Ishikawa (cell line): ENCODE measurements around the gene TMEM119.

ENCODE experiments used
- CEBPB ChIP-seq: IDR thresholded peaks from 2 replicates; pipeline ENCODE4 v1.6.1; 2012
- CREB1 ChIP-seq: IDR thresholded peaks from 2 replicates; pipeline ENCODE4 v1.6.1; 2012; ENCODE audit warnings: low read depth
- EGR1 ChIP-seq: IDR thresholded peaks from 2 replicates; pipeline ENCODE4 v1.6.1; 2012
- EP300 ChIP-seq: IDR thresholded peaks from 2 replicates; pipeline ENCODE4 v1.6.1; 2012; ENCODE audit warnings: borderline replicate concordance
- FOXM1 ChIP-seq: IDR thresholded peaks from 2 replicates; pipeline ENCODE4 v1.6.1; 2012; ENCODE audit warnings: low read depth, borderline replicate concordance
- MAX ChIP-seq: IDR thresholded peaks from 2 replicates; pipeline ENCODE4 v1.6.1; 2012
- NFIC ChIP-seq: IDR thresholded peaks from 2 replicates; pipeline ENCODE4 v1.6.1; 2012
- RAD21 ChIP-seq: IDR thresholded peaks from 2 replicates; pipeline ENCODE4 v1.6.1; 2012; ENCODE audit warnings: low read depth
- TAF1 ChIP-seq: IDR thresholded peaks from 2 replicates; pipeline ENCODE4 v1.6.1; 2012; ENCODE audit warnings: low read depth, mild to moderate bottlenecking
- TCF12 ChIP-seq: IDR thresholded peaks from 2 replicates; pipeline ENCODE4 v1.6.1; 2012; ENCODE audit warnings: low read depth
- TEAD4 ChIP-seq: IDR thresholded peaks from 2 replicates; pipeline ENCODE4 v1.6.1; 2012
- USF1 ChIP-seq: IDR thresholded peaks from 2 replicates; pipeline ENCODE4 v1.6.1; 2012
- YY1 ChIP-seq: IDR thresholded peaks from 2 replicates; pipeline ENCODE4 v1.6.1; 2012; ENCODE audit warnings: low read depth
- ZBTB7A ChIP-seq: IDR thresholded peaks from 2 replicates; pipeline ENCODE4 v1.6.1; 2012; ENCODE audit warnings: low read depth
- TF ChIP-seq, protein P1 (sequence below): IDR thresholded peaks from 2 replicates; pipeline ENCODE4 v1.6.1; 2012; ENCODE audit warnings: low read depth, mild to moderate bottlenecking

TMEM119 gene, protein sequence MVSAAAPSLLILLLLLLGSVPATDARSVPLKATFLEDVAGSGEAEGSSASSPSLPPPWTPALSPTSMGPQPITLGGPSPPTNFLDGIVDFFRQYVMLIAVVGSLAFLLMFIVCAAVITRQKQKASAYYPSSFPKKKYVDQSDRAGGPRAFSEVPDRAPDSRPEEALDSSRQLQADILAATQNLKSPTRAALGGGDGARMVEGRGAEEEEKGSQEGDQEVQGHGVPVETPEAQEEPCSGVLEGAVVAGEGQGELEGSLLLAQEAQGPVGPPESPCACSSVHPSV

DNA sequence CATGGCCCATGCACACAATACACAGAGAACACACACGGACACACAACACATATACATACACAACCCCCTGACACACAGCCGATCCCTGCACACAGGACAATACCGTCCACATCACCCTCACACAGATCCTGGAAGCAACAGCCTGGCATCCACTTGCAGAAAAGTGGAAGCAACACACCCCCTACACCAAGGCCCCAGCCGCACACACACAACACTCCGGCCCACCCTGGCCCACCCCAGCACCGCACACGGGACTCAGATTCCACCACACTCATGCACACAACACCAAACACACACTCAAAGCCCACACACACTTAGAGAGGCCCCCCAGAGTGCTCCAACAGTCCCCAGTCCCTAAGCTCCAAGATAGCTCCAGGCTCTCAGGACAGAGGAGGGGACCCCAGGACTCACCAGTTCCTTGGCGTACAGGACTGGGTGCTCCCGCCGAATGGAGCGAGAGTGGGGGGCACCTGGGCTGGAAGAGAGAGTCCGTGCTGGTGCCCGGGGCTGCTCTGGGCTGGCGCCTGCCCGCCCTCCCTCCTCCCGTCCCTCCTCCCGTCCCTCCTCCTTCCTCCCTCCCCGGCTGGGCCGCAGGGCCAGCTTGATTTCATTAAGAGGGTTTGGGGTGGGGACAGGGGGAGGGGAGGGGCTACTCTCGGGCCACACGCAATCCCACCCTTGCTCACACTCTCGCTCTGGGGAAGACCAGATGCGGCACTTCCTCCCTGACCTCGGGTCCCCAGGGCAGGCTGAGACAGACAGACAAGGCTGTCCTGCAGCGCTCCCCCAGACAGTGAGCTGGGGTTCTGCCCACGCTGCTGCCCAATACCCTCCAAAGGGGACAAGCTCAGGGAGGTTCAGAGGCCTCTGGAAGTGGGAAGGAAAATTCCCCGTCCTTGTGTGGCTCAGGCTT is at the start of gene TMEM119:
Gene TMEM119 (minus strand): TSS at position 526 of the 913 bp plus-strand sequence. CDS start 5,701 bp downstream, outside the sequence.
- no peak for TF ChIP-seq CREB1
- TF ChIP-seq TEAD4, result no peak
- TF ChIP-seq RAD21, result no peak
- TF ChIP-seq USF1, result no peak
- TF ChIP-seq TCF12, result no peak
- TF ChIP-seq EGR1, result no peak
- no peak for TF ChIP-seq CEBPB
- TF ChIP-seq NFIC, result no peak
- no peak for TF ChIP-seq TAF1
- TF ChIP-seq MAX, result no peak
- TF ChIP-seq EP300, result no peak
- TF ChIP-seq YY1, result no peak
- TF ChIP-seq FOXM1, result no peak
- TF ChIP-seq ZBTB7A, result no peak
- TF ChIP-seq, protein P1, sequence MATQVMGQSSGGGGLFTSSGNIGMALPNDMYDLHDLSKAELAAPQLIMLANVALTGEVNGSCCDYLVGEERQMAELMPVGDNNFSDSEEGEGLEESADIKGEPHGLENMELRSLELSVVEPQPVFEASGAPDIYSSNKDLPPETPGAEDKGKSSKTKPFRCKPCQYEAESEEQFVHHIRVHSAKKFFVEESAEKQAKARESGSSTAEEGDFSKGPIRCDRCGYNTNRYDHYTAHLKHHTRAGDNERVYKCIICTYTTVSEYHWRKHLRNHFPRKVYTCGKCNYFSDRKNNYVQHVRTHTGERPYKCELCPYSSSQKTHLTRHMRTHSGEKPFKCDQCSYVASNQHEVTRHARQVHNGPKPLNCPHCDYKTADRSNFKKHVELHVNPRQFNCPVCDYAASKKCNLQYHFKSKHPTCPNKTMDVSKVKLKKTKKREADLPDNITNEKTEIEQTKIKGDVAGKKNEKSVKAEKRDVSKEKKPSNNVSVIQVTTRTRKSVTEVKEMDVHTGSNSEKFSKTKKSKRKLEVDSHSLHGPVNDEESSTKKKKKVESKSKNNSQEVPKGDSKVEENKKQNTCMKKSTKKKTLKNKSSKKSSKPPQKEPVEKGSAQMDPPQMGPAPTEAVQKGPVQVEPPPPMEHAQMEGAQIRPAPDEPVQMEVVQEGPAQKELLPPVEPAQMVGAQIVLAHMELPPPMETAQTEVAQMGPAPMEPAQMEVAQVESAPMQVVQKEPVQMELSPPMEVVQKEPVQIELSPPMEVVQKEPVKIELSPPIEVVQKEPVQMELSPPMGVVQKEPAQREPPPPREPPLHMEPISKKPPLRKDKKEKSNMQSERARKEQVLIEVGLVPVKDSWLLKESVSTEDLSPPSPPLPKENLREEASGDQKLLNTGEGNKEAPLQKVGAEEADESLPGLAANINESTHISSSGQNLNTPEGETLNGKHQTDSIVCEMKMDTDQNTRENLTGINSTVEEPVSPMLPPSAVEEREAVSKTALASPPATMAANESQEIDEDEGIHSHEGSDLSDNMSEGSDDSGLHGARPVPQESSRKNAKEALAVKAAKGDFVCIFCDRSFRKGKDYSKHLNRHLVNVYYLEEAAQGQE, result no peak

DNA sequence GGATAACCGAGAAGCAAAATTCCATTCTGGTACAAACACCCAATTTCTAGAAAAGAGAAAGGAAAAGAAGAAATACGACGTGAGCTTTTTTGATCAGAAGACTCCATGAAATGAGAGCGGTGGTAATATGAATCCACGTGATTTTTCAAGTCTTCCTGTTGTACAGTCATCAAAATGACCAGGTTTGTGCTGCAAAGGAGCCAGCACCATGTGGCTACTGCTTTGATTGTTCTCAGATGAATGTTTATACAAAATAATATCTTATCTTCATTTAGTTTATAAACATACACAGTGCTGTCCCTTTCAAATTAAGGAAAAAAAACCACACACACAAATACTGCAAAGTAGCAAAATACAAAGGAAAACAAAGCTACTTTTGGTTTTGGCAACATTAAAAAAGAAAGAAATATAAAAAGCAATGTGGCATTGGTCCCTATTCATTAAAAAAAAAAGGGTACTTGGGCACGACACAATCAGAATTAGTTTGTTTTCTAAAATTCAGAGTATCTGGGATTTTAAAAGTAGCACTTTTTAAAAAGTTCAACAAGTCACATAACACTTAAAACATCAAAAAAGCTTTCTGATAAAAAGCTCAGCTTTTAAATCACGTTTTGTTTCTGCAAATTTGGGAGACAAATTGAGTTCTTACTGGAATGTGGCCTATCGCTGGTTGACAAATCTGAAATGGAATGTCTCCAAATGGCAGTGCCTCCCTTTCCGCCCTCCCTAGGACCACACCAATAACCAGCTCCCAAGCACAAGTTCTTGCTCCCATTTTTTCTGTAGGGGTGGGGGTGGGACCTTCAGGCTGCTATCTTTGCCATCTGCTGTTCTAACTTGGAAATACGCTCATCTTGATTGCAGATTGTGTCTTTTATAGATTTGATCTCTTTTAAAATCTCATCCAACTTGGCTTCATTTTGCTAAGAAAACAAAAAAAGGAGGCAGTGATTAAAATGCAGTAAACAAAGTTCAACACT is 49.0 kb upstream of the TMEM119 start:
- no peak for TF ChIP-seq TCF12
- no peak for TF ChIP-seq FOXM1
- TF ChIP-seq EGR1, result no peak
- no peak for TF ChIP-seq TEAD4
- TF ChIP-seq MAX, result no peak
- no peak for TF ChIP-seq YY1
- TF ChIP-seq USF1, result no peak
- no peak for TF ChIP-seq CREB1
- TF ChIP-seq EP300, result no peak
- no peak for TF ChIP-seq RAD21
- no peak for TF ChIP-seq CEBPB
- TF ChIP-seq, protein P1, result no peak
- TF ChIP-seq ZBTB7A, result no peak
- TF ChIP-seq TAF1, result no peak
- TF ChIP-seq NFIC, result no peak

DNA sequence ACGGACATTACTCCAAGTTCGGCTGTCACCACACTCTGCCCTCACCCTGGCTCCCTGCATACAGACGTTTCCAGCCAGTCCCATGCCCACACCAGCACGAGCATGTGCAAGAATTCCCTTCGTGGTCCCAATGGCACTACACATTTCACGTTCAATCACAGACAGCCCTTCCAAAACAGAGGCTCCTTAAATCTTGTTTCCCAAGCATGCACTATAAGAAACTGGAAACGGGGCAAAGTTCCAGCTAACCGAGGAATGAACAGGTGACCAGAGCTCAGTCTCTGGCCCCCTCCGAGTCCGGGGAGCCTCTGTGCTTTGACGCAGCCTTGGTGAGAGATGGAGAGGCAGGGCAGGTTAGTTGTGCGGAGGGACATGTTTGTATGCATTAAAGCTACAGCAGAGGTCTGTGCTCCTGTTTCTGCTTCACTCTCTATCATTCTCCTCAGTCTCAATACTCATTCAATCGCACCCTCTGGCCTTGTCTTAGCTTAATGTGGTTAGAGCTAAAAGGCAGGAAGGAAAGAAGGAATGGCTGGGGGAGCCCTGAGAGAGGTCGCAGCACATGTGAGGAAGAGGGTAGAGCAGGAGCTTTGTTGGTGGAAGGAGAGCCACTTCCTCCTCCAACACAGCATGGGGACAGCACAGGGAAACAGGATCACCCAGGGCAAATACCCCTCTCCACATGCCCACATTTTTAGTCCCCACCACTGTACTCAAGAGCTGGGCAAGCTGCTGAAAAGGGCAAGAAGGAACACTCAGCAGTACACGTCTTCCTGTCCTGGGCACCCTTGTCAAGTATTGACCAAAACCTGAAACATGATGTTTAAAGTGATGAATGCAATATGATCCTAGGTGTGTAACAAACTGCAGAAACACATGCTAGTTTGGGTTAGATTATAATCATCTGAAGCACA is 48.1 kb upstream of the TMEM119 start:
- TF ChIP-seq YY1 (no peak), TEAD4 (no peak), TAF1 (no peak), NFIC (no peak), EGR1 (no peak), CREB1 (no peak), MAX (no peak), FOXM1 (no peak), EP300 (no peak), TCF12 (no peak), RAD21 (no peak), ZBTB7A (no peak), USF1 (no peak), CEBPB (no peak)
- TF ChIP-seq, protein P1, result no peak
